Fibroblast of mammary gland (primary cell): ENCODE data around the gene ANO1.

Source experiments
- DNase-seq: peaks from one replicate; pipeline ENCODE4 v3.0.0-alpha.2; 2010; ENCODE audit warnings: low read depth
- H3K4me3 ChIP-seq: 2 replicates; pipeline ENCODE4 v1.5.1; 2011; ENCODE audit warnings: low read depth, mild to moderate bottlenecking, low read length, moderate library complexity; ENCODE audit not compliant: control insufficient read depth
- CTCF ChIP-seq: conservative IDR thresholded peaks from 2 replicates; pipeline ENCODE4 v1.5.1; 2011; ENCODE audit warnings: low read depth, low read length, inconsistent platforms; ENCODE audit not compliant: control insufficient read depth, insufficient read depth

Gene ANO1

DNA sequence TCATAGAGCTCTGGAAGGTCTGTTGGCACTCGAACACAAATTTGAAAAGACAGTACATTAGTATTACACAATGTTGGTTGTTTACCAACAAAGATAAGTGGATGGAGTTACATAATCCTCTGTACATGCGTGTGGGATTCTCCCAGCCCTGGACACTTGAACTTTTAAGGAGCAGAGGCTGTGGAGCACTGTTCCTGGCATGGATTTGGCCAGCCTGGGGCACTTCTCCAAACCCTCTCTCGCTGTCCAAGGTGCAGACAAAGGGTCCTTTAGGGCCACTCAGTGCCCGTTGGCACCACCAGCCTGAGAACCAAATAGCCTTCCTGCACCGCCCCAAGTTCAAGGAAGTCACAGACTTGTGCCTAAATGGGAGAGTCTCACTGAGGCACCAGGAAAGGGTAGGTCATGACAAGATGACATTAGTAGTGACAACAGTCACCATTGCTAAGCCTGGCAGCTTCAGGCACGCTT lies 1.6 kb upstream of the ANO1 start:
- H3K4me3 ChIP-seq = no peak overlapping the region
- no peak for DNase-seq
- no peak for TF ChIP-seq CTCF

GRCh38 chr11:70077411-70078094 lies 564 bp upstream of the ANO1 start:
- no peak for TF ChIP-seq CTCF
- no peak for DNase-seq
- no peak overlapping the region for H3K4me3 ChIP-seq

DNA sequence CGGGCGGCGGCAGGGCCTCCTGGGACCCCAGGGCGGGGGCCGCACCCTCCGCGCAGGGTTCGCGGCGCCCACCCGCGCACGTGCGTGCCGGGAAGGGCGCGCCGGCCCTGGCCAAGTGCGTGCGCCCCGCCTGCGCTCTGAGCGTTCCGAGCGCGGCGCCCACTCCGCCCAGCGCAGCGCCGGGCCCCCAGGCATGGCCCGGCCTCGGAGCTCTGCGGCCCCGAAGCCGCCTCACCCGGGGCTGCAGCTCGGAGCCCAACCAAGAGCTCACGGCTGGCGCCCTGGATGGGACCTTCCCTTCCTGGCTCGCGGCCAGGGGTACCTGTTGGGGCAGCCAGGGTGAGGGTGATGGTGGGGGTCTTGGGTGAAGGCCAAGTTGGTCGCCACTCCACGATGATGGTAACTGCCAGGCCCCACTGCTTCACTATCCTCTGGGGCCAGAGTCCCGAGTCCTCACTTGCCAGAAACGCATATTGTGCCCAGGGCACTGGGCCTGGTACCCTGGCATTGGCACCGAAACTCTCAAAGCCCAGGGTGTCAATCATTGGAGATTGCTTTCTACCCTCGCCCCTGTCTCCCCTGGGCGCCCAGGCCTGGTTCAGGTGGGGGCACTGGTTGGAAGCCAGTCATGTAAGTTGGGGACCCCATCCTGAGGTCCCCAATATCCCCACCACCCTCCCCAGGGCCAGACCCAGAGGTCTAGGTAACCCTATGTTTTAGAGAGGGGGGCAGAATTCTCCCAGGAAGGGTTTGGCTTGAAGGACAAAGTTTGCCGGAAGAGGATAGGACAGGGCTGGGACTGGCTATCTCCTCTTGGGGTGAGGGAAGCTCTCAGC lies 882 bp downstream of the ANO1 start:
- no peak for DNase-seq
- no peak overlapping the region for H3K4me3 ChIP-seq
- no peak for TF ChIP-seq CTCF

DNA sequence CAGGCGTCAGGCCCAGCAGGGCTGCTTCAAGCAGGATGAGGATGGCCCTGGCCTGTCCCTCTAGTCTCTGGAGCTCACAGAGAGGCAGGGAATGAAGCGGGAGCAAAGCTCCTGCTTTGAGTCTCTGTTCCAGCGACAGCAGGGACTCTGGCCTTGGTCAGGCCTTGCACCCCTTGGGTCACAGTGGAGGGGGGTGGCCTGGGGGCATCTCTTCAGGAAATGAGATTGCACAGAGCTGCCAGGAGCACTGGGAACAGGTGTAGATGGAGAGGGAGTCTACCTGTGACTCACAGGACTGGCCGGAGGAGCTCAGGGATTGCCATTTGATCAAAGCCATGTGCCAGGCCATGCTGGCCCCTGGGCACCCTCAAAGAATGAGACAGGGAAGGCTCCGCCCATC lies 1.6 kb downstream of the ANO1 start:
- no peak overlapping the region for H3K4me3 ChIP-seq
- TF ChIP-seq CTCF = no peak
- no peak for DNase-seq

GRCh38 chr11:70080763-70081162 lies 2.6 kb downstream of the ANO1 start:
- DNase-seq = no peak
- TF ChIP-seq CTCF = no peak
- no peak overlapping the region for H3K4me3 ChIP-seq

- no peak for DNase-seq
- TF ChIP-seq CTCF = peak; percentile 17
- H3K4me3 ChIP-seq = no peak overlapping the region
Measured at GRCh38 chr11:70082829-70083228, 4.7 kb downstream of the ANO1 start.
